NCI-H774 (cell line): ENCODE data around the gene USP8.
"Not testable (repeated sequence)": the region's sequence is repeated elsewhere in the genome, so short reads cannot be mapped to it uniquely, and the experiment has no call there.

ENCODE experiments used
- DNase-seq: peaks from one replicate; lab custom pipeline; 2025; lab: John Stamatoyannopoulos, UW

The USP8 gene

GRCh38 chr15:50440932-50441331 is 16.7 kb downstream of the USP8 start:
- no peak for DNase-seq

- DNase-seq, result no peak
Measured at GRCh38 chr15:50452927-50453326, 28.7 kb downstream of the USP8 start.

- DNase-seq, result no peak
Measured at GRCh38 chr15:50458348-50459112, 34.3 kb downstream of the USP8 start.

DNA sequence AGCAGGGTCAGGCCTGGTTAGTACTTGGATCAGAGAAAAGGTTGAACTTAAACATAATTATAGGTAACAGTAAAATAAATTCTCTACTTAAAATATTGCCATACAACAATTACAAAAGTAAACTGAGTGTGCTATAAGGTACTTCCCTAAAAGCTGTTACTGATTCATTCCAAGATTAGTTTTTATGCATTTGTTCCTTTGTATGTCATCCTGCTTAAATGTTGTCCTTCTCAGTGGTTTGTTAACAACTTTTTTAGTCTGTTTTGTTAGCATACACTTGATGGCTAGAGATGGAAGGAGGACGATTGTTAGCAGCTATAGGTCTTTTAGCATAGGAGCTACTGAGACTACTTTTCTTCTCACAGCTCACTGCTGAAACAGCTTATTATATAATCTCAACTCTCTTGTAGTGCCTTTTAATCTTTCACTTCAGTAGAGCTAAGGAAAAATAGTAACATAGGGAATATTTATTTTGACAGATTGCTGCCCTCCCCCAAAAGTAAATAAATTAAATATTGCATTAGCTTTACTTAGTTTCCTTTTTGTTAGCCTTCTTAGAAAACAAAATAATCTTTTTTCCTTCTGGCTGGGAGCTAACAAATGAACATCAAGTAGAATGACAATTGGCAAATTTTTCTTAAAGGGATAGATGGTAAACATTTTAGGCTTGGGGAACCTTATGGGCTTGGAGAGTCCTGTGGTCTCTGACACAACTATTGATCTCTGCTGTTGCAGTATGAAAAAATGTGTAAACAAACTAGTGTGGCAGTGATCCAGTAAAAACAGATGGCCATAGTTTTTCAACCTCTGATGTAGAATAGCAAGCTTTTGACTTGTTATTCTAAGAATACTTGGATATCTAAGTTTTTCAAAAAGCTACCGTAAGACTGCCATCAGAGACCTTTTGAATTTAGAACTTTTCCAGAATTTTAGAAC is 39.5 kb downstream of the USP8 start:
- DNase-seq, result no peak

GRCh38 chr15:50471072-50471471 is 46.9 kb downstream of the USP8 start:
- no peak for DNase-seq

DNA sequence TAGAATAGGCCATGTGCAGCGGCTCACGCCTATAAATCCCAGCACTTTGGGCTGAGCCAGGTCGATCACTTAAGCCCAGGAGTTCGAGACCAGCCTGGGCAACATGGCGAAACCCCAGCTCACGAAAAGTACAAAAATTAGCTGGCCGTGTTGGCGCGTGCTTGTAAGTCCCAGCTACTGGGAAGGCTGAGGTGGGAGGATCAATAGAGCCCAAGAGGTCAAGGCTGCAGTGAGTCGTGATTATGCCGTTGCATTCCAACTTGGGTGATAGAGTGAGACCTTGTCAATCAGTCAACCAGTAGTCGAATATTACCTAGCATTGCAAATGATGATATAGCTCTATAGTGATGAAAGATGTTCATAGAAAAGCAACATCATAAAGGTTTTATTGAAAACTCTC is 51.9 kb downstream of the USP8 start:
- DNase-seq, result no peak

DNA sequence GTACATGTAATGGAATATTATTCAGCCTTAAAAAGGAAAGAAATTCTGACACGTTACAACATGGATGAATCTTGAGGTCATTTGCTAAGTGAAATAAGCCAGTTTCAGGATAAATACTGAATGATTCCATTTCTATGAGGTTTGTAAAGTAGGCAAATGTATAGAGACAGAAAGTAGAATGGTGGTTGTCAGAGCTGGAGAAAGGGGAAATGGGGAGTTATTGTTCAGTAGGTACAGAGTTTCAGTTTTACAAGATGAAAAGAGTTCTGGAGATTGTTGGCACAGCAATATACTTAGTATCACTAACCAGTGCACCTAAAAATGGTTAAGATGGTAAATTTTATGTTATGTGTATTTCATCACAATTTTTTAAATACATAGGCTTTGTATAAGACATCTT is 60.6 kb downstream of the USP8 start:
- no peak for DNase-seq

- no peak for DNase-seq
Measured at GRCh38 chr15:50485389-50485788, 61.2 kb downstream of the USP8 start.

- no peak for DNase-seq
Measured at GRCh38 chr15:50487287-50487686, 63.1 kb downstream of the USP8 start.

- DNase-seq, result no peak
Measured at GRCh38 chr15:50493625-50494024, 69.4 kb downstream of the USP8 start.

DNA sequence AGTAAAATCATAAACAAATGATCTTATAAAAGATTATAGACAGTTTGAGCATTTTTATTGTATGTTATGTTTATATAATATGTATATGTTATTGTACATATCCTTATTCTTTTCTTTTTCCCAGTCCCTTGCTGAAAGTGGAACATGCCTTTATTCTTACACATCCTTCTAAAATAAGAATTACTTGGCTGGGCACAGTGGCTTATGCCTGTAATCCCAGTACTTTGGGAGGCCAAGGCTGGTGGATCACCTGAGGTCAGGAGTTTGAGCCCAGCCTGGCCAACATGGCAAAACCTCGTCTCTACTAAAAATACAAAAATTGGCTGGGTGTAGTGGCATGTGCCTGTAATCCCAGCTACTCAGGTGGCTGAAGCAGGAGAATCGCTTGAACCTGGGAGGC is 70.3 kb downstream of the USP8 start:
- not testable (repeated sequence) for DNase-seq

- DNase-seq, result no peak
Measured at GRCh38 chr15:50496692-50497091, 72.5 kb downstream of the USP8 start.

GRCh38 chr15:50500352-50500751 is 76.1 kb downstream of the USP8 start:
- no peak for DNase-seq

DNA sequence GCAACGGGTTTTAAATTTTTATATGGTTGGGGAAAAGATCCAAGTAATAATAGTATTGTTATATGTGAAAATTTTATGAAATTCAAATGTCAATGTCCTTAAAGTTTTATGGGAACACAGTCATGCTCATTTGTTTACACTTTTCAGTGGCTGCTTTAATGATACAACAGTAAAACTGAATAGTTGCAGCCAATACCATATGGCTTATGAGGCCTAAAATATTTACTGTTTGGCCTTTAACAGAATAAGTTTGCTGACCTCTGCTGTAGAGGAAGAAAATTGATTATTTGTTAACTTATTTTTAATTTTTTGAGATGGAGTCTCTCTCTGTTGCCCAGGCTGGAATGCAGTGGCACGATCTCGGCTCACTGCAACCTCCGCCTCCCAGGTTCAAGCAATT is 77.6 kb downstream of the USP8 start:
- DNase-seq, result no peak

GRCh38 chr15:50503144-50503543 is 78.9 kb downstream of the USP8 start:
- no peak for DNase-seq

DNA sequence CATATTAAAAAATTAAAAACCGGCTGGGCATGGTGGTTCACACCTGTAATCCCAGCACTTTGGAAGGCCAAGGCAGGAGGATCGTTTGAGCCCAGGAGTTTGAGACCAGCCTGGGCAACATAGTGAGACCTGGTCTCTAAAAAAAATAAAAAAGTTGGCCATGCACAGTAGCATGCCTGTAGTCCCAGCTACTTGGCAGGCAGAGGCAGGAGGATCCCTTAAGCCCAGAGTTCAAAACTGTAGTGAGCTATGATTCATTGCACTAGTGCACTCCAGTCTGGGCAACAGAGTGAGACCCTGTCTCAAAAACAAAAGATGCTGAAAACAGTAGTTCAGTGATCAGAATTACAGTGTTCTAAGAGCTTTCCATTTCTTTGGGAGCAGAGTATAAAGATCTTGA is 81.5 kb downstream of the USP8 start:
- DNase-seq, result not testable (repeated sequence)

DNA sequence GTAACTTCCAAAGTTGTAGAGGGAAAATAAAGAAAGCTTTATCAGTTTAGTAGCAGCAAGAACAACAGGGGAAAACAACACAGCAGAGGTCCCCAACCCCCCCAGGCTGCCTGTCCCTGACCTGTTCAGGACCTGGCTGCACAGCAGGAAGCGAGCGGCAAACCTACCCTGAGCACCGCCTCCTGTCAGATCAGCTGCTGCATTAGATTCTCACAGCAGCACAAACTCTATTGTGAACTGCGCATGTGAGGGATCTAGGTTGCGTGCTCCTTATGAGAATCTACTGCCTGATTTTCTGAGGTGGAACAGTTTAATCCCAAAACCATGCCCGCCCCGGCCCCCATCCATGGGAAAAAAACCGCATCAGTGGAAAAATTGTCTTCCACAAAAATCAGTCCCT is 81.9 kb downstream of the USP8 start:
- no peak for DNase-seq

DNA sequence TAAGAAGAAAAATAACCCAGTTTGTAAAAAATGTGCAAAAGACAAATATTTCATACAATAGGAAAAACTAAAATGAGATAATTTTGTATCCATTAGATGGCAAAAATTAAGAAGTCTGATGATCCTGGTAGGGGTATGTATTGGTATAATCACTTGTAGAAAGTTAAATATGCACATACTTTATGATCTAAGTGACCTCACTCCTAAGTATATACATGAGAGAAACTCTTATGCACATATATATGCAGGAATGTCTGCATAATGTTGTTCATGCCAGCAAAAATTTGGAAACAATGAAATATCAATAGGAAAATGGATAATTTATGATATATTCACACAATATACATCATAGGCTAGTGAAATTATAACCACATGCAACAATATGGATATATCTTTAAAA is 88.8 kb downstream of the USP8 start:
- DNase-seq, result no peak

DNA sequence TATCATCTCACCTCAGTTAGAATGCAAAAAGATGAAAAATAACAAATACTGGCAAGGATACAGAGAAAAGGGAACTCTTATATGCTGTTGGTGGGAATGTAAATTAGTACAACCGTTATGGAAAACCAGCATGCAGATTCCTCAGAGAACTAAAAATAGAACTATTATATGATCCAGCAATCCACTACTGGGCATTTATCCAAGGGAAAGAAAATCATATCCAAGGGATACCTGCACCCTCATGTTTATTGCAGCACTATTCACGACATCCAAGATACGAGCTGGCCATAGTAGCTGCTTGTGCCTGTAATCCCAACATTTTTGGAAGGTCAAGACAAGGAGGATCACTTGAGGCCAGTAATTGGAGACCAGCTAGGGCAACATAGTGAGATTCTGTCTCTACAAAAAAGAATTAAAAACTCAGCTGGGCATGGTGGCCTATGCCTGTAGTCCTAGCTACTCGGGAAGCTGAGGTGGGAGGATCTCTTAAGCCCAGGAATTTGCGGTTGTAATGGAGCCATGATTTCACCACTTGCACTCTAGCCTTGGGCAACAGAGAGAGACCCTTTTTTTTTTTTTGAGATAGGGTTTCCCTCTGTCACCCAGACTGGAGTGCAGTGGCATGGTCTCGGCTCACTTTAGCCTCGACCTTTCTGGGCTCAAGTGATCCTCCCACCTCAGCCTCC is 95.7 kb downstream of the USP8 start:
- DNase-seq, result no peak

- no peak for DNase-seq
Measured at GRCh38 chr15:50523851-50524251, 99.6 kb downstream of the USP8 start.

DNA sequence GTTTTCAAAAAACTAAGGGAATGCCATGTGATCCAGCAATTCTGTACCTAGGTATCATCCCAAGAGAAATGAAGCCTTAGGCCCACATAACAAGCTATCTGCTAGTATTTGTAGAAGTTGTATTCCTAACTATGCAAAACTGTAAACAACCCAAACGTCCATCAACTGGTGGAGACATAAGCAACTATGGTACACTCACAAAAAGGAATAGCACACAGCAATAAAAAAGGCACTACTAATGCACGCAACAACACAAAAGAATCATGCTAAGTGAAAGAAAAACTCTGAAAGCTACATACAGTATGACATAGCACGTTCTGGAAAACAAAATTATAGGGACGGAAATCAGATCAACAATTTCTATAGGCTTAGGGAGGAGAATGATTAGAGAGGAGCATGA is 107.0 kb downstream of the USP8 start:
- no peak for DNase-seq

GRCh38 chr15:50531766-50532165 is 107.6 kb downstream of the USP8 start:
- DNase-seq, result no peak

GRCh38 chr15:50542887-50543210 is 118.6 kb downstream of the USP8 start:
- no peak for DNase-seq
